IMR-90 (cell line): ENCODE measurements around the gene FAF1. TPM values are rescaled to one million over a fixed set of nuclear protein-coding genes. Genes with fewer than 3 reads are reported as not detected.

ENCODE experiments used
- ATAC-seq: fragments of 200-7000 bp; cut with Tn5 transposase; 2 replicates; pipeline ENCODE4 v1.9.1; 2020; ENCODE audit warnings: low read depth, mild to moderate bottlenecking, moderate library complexity
- BruUV-seq: library from RNA; stranded (reverse); fragments of 400-500 nt; replicated peaks from 2 replicates; lab custom pipeline; 2021; lab: Mats Ljungman, UMichigan
- CTCF ChIA-PET: fragments of 300-600 bp; formaldehyde crosslinking; extraction: SDS; loops from one replicate; lab custom pipeline; 2021; ENCODE audit warnings: antibody characterized with exemption; lab: Yijun Ruan, JAX
- POLR2A ChIA-PET: fragments of 300-600 bp; sonication (Branson Sonifier 250); formaldehyde crosslinking; loops from one replicate; lab custom pipeline; 2022; ENCODE audit warnings: antibody characterized with exemption; ENCODE audit not compliant: unreplicated experiment; lab: Charles Lee
- DNase-seq: peaks from one replicate; pipeline ENCODE4 v3.0.0; 2013
- H2AFZ ChIP-seq: replicated peaks from 2 replicates; pipeline ENCODE3; 2013; ENCODE audit warnings: low read length, mild to moderate bottlenecking; ENCODE audit not compliant: poor library complexity
- H2AK5ac ChIP-seq: 2 replicates; pipeline ENCODE4 v1.6.1; 2013; ENCODE audit warnings: low read depth, low read length, inconsistent platforms
- H2AK9ac ChIP-seq: replicated peaks from 2 replicates; pipeline ENCODE3; 2013; ENCODE audit warnings: mild to moderate bottlenecking, low read depth, low read length, moderate library complexity; ENCODE audit not compliant: poor library complexity
- H2BK120ac ChIP-seq: 2 replicates; pipeline ENCODE4 v1.6.1; 2013; ENCODE audit warnings: low read depth, low read length, inconsistent platforms
- H2BK15ac ChIP-seq: 3 replicates; pipeline ENCODE4 v1.6.1; 2013; ENCODE audit warnings: low read depth, low read length, inconsistent platforms
- H2BK20ac ChIP-seq: 2 replicates; pipeline ENCODE4 v1.6.1; 2013; ENCODE audit warnings: low read depth, mild to moderate bottlenecking, inconsistent platforms, low read length, moderate library complexity
- H2BK5ac ChIP-seq: 2 replicates; pipeline ENCODE4 v1.6.1; 2013; ENCODE audit warnings: mild to moderate bottlenecking, low read depth, low read length, inconsistent platforms; ENCODE audit not compliant: poor library complexity, severe bottlenecking
- H3K14ac ChIP-seq: replicated peaks from 2 replicates; pipeline ENCODE4 v1.6.1; 2013; ENCODE audit warnings: low read depth, low read length, inconsistent platforms
- H3K18ac ChIP-seq: 2 replicates; pipeline ENCODE4 v1.6.1; 2013; ENCODE audit warnings: low read depth, low read length, control low read depth
- H3K23ac ChIP-seq: 2 replicates; pipeline ENCODE4 v1.6.1; 2013; ENCODE audit warnings: low read depth, low read length, inconsistent platforms
- H3K27ac ChIP-seq: 2 replicates; pipeline ENCODE4 v1.5.1; 2013; ENCODE audit warnings: mild to moderate bottlenecking, control low read depth, low read length; ENCODE audit not compliant: insufficient read depth
- H3K27me3 ChIP-seq: 2 replicates; pipeline ENCODE4 v1.6.1; 2013; ENCODE audit warnings: low read length; ENCODE audit not compliant: control insufficient read depth, insufficient read depth
- H3K36me3 ChIP-seq: 2 replicates; pipeline ENCODE4 v1.6.1; 2013; ENCODE audit warnings: low read length, mixed read lengths; ENCODE audit not compliant: control insufficient read depth, insufficient read depth
- H3K4ac ChIP-seq: 2 replicates; pipeline ENCODE4 v1.6.1; 2013; ENCODE audit warnings: low read depth, low read length, inconsistent platforms
- H3K4me1 ChIP-seq: 2 replicates; pipeline ENCODE4 v1.6.1; 2013; ENCODE audit warnings: low read length, mixed read lengths; ENCODE audit not compliant: control insufficient read depth, insufficient read depth
- H3K4me2 ChIP-seq: 2 replicates; pipeline ENCODE4 v1.6.1; 2013; ENCODE audit warnings: low read depth, mild to moderate bottlenecking, control low read depth, low read length, moderate library complexity
- H3K4me3 ChIP-seq: 2 replicates; pipeline ENCODE4 v1.5.1; 2013; ENCODE audit warnings: low read depth, mild to moderate bottlenecking, control low read depth, low read length, moderate library complexity; ENCODE audit not compliant: insufficient read depth
- H3K56ac ChIP-seq: 2 replicates; pipeline ENCODE4 v1.6.1; 2013; ENCODE audit warnings: low read length, inconsistent platforms; ENCODE audit not compliant: insufficient read depth; ENCODE audit errors: extremely low read depth
- H3K79me1 ChIP-seq, 2 experiments: 2 replicates each; pipeline ENCODE4 v1.6.1; 2013; ENCODE audit warnings: low read length in 2 of 2, inconsistent platforms in 1 of 2, low read depth in 1 of 2
- H3K9ac ChIP-seq: 2 replicates; pipeline ENCODE4 v1.6.1; 2013; ENCODE audit warnings: low read depth, low read length, control low read depth
- H3K9me1 ChIP-seq: 2 replicates; pipeline ENCODE4 v1.6.1; 2013; ENCODE audit warnings: low read length, inconsistent platforms; ENCODE audit not compliant: insufficient read depth
- H3K9me3 ChIP-seq: 2 replicates; pipeline ENCODE4 v1.6.1; 2013; ENCODE audit warnings: low read length; ENCODE audit not compliant: control insufficient read depth, insufficient read depth
- H4K20me1 ChIP-seq: 2 replicates; pipeline ENCODE4 v1.6.1; 2013; ENCODE audit warnings: low read length, inconsistent platforms; ENCODE audit not compliant: insufficient read depth
- H4K5ac ChIP-seq: 2 replicates; pipeline ENCODE4 v1.6.1; 2013; ENCODE audit warnings: mild to moderate bottlenecking, low read depth, low read length, control low read depth
- H4K8ac ChIP-seq, 2 experiments: 2 replicates each; pipeline ENCODE4 v1.6.1; 2013; ENCODE audit warnings: low read depth in 2 of 2, low read length in 2 of 2, control low read depth in 1 of 2, inconsistent platforms in 1 of 2
- H4K91ac ChIP-seq: 2 replicates; pipeline ENCODE4 v1.6.1; 2013; ENCODE audit warnings: low read depth, low read length, inconsistent platforms; ENCODE audit not compliant: insufficient read depth
- BHLHE40 ChIP-seq: fragments of 150-350 bp; IDR thresholded peaks from 2 replicates; pipeline ENCODE4 v1.6.1; 2016; ENCODE audit warnings: mild to moderate bottlenecking, low read depth, low read length
- WGBS, 2 experiments: methylation state at CpG; one replicate each; pipeline versions ENCODE4 v1.1.5 to v1.1.7; 2013; ENCODE audit warnings: missing lambda C conversion rate in 2 of 2; ENCODE audit not compliant: insufficient read length in 1 of 2; ENCODE audit errors: extremely low coverage in 2 of 2; 5-methylcytosine and 5-hydroxymethylcytosine counted together
- dilution Hi-C: fragments of 300-500 bp; cut with HindIII; formaldehyde crosslinking; loops from one replicate; pipeline ENCODE4 v1.14.3; 2018; ENCODE audit warnings: low sequenced_read_pairs; ENCODE audit not compliant: unreplicated experiment
- in situ Hi-C: fragments of 300-500 bp; cut with MboI; formaldehyde crosslinking; loops from 3 replicates; pipeline ENCODE4 v1.14.3; 2019; ENCODE audit warnings: low sequenced_read_pairs, inconsistent platforms, mixed read lengths
- intact Hi-C: fragments of 100-400 bp; cut with micrococcal nuclease; formaldehyde crosslinking; loops from 2 replicates; pipeline ENCODE4 v1.10.0; 2022
- polyA plus RNA-seq, 3 experiments: library from polyadenylated mRNA; depleted of rRNA; stranded (reverse); fragments of >200 nt; gene quantifications; 2 replicates each; pipeline ENCODE4 v1.2.3, GENCODE V29; 2012; ENCODE audit warnings: low replicate concordance in 1 of 3
- total RNA-seq: library from RNA; depleted of rRNA; stranded (reverse); fragments of >200 nt; gene quantifications from 2 replicates; pipeline ENCODE4 v1.2.3, GENCODE V29; 2012

Gene FAF1
- total and polyA plus RNA-seq, 2 of the 4 experiments (the other 2 are of a cell fraction), result 18.8 to 72.9 TPM

GRCh38 chr1:50415235-50416149 is 544.6 kb downstream of the FAF1 start:
- no TSS peak for BruUV-seq

More at GRCh38 chr1:50415235-50416149, 544.6 kb downstream of the FAF1 start:
- Histone ChIP-seq H2AK5ac (no peak overlapping the region), H4K5ac (no peak overlapping the region), H3K79me1 (no peaks in the 10 kb centered on the region), H4K91ac (no peak overlapping the region), H4K20me1 (no peaks in the 10 kb centered on the region), H3K27ac (no peak overlapping the region), H2BK5ac (no peak overlapping the region), H3K9ac (no peak overlapping the region), H2AK9ac (no peak overlapping the region), H3K18ac (no peak overlapping the region), H4K8ac (no peak overlapping the region), H3K4me1 (peaks cover 2% of the 10 kb centered on the region; the same call in 1 of the 2 replicates), H3K9me3 (peaks cover 3% of the 10 kb centered on the region; the same call in 1 of the 2 replicates), H3K4me3 (no peak overlapping the region), H3K23ac (no peak overlapping the region), H3K9me1 (no peaks in the 10 kb centered on the region), H3K27me3 (peaks cover 78% of the 10 kb centered on the region), H3K4me2 (no peak overlapping the region), H2AFZ (peak overlapping the region; percentile 37), H2BK15ac (no peak overlapping the region), H3K36me3 (no peaks in the 10 kb centered on the region), H2BK20ac (no peak overlapping the region), H2BK120ac (no peak overlapping the region), H3K56ac (no peak overlapping the region), H3K14ac (no peak overlapping the region), H3K4ac (no peak overlapping the region)
- in situ Hi-C loops, result no loop called here
- dilution Hi-C loops, result no loop called here
- ATAC-seq (no peak), DNase-seq (no peak)
- intact Hi-C loops, result no loop called here
- ChIA-PET POLR2A (no interaction called here), CTCF (no interaction called here)
- no peak for TF ChIP-seq BHLHE40
- WGBS, 2 experiments, result 3% methylated on average over 25 of the region's 56 CpGs; no CpG with 5 or more reads in 1 of the 2 experiments
